ENCODE data around the gene DPP7.

The DPP7 gene

DNA sequence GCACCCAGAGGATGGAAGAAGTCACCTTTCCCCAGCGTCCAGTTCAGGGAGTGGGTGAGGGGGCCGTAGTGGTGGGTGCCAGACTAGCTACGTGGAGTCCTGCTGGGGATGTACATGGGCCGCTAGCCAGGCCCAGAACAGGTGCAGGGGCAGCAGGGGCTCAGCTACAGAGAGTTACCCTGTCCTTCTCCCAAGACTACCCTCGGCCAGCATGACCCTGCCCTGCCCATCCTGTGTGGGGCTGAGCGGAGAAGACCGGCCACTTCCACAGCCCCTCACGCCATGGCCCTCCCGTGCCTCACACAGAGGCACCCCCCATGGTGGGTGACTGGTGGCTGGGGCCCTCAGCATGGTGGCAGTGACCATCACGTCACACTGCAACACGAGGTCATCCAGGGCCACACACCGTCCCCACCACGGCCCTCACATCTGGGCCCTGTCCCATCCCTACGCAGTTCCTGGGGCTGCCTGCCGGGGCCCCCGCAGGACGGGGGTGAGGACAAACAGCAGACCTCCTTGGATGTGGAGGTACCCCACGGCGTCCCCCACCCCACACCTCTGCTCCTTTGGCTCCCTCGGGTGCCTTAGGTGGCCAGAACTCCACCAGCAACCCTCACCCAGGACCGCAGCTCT lies 977 bp upstream of the DPP7 start:
- Histone ChIP-seq H3K36me3 (ENCODE audit: control insufficient read depth in 4 of 4, insufficient read depth in 4 of 4, low read length in 3 of 4) (peaks cover 0 to 27% (median 17%) of the 10 kb centered on the region in 4 experiments), H3K27me3 (replicated peaks in 2 of 5; ENCODE audit: control insufficient read depth in 4 of 5, insufficient read depth in 5 of 5, low read length in 4 of 5) (no peaks in the 10 kb centered on the region), H3K27ac (ENCODE audit: insufficient read depth in 1 of 2, low read depth in 1 of 2, low read length in 2 of 2, poor library complexity in 1 of 2, severe bottlenecking in 2 of 2) (no peak overlapping the region), H3K4me1 (ENCODE audit: control extremely low read depth in 1 of 4, control insufficient read depth in 4 of 4, insufficient read depth in 4 of 4, low read length in 3 of 4) (peaks cover 0 to 13% (median 11%) of the 10 kb centered on the region in 4 experiments), H3K4me3 (ENCODE audit: control insufficient read depth in 1 of 7, extremely low read depth in 1 of 7, insufficient read depth in 4 of 7, low read depth in 2 of 7, low read length in 6 of 7) (peak overlapping the region in 3 of 7 experiments; percentile 55 to 67 (median 63)), H3K9me3 (ENCODE audit: control extremely low read depth in 1 of 5, control insufficient read depth in 4 of 5, insufficient read depth in 2 of 5, low read depth in 1 of 5, low read length in 4 of 5) (no peaks in the 10 kb centered on the region)
- no peak for DNase-seq
- ChIA-PET CTCF (interaction anchor here (0.8 to 1.4 kb wide), 6 partner anchors 8 to 120 kb away, joined by 3 to 5 read pairs (median 3); partner anchors contain the start of genes NPDC1 and RNF224), POLR2A (interaction anchor here (0.5 kb wide), 1 partner anchor 94 kb away, joined by 4 read pairs; no protein-coding TSS in a partner anchor)
- 89% methylated on average over 20 of the region's 21 CpGs for WGBS (ENCODE audit: insufficient coverage)

GRCh38 chr9:137114220-137114612 lies 317 bp downstream of the DPP7 start:
- WGBS (ENCODE audit: insufficient coverage): 0% methylated on average over 22 of the region's 45 CpGs
- H3K9me3 ChIP-seq (ENCODE audit: control extremely low read depth in 1 of 5, control insufficient read depth in 4 of 5, insufficient read depth in 2 of 5, low read depth in 1 of 5, low read length in 4 of 5): no peaks in the 10 kb centered on the region
- ChIA-PET CTCF (no interaction called here), POLR2A (no interaction called here)
- peaks cover 0 to 40% (median 24%) of the 10 kb centered on the region in 4 experiments for H3K36me3 ChIP-seq (ENCODE audit: control insufficient read depth in 4 of 4, insufficient read depth in 4 of 4, low read length in 3 of 4)
- no peaks in the 10 kb centered on the region for H3K27me3 ChIP-seq (replicated peaks in 2 of 5; ENCODE audit: control insufficient read depth in 4 of 5, insufficient read depth in 5 of 5, low read length in 4 of 5)
- H3K4me1 ChIP-seq (ENCODE audit: control extremely low read depth in 1 of 4, control insufficient read depth in 4 of 4, insufficient read depth in 4 of 4, low read length in 3 of 4): peaks cover 0 to 13% (median 11%) of the 10 kb centered on the region in 4 experiments
- DNase-seq: no peak
- peak overlapping the region; percentile 15 to 67 (median 55) for H3K4me3 ChIP-seq (ENCODE audit: control insufficient read depth in 1 of 7, extremely low read depth in 1 of 7, insufficient read depth in 4 of 7, low read depth in 2 of 7, low read length in 6 of 7)
- peak overlapping the region in 1 of 2 experiments; percentile 43 for H3K27ac ChIP-seq (ENCODE audit: insufficient read depth in 1 of 2, low read depth in 1 of 2, low read length in 2 of 2, poor library complexity in 1 of 2, severe bottlenecking in 2 of 2)

GRCh38 chr9:137113385-137114159 lies 961 bp downstream of the DPP7 start:
- peak in 2 of 3 donors; percentile 43 to 54 for DNase-seq
- peak overlapping the region in 1 of 7 experiments; percentile 55 for H3K4me3 ChIP-seq (ENCODE audit: control insufficient read depth in 1 of 7, extremely low read depth in 1 of 7, insufficient read depth in 4 of 7, low read depth in 2 of 7, low read length in 6 of 7)
- peaks cover 0 to 46% (median 27%) of the 10 kb centered on the region in 4 experiments for H3K36me3 ChIP-seq (ENCODE audit: control insufficient read depth in 4 of 4, insufficient read depth in 4 of 4, low read length in 3 of 4)
- no peak overlapping the region for H3K27ac ChIP-seq (ENCODE audit: insufficient read depth in 1 of 2, low read depth in 1 of 2, low read length in 2 of 2, poor library complexity in 1 of 2, severe bottlenecking in 2 of 2)
- ChIA-PET POLR2A (no interaction called here), CTCF (interaction anchor here (1.1 kb wide), 1 partner anchor 113 kb away, joined by 5 read pairs; the partner anchor contains the start of gene RNF224)
- 43% methylated on average over 34 of the region's 66 CpGs for WGBS (ENCODE audit: insufficient coverage)
- peaks cover 0 to 13% (median 11%) of the 10 kb centered on the region in 4 experiments for H3K4me1 ChIP-seq (ENCODE audit: control extremely low read depth in 1 of 4, control insufficient read depth in 4 of 4, insufficient read depth in 4 of 4, low read length in 3 of 4)
- no peaks in the 10 kb centered on the region for H3K9me3 ChIP-seq (ENCODE audit: control extremely low read depth in 1 of 5, control insufficient read depth in 4 of 5, insufficient read depth in 2 of 5, low read depth in 1 of 5, low read length in 4 of 5)
- H3K27me3 ChIP-seq (replicated peaks in 2 of 5; ENCODE audit: control insufficient read depth in 4 of 5, insufficient read depth in 5 of 5, low read length in 4 of 5): no peaks in the 10 kb centered on the region

GRCh38 chr9:137112564-137113384 lies 1.8 kb downstream of the DPP7 start:
- ChIA-PET POLR2A (interaction anchor here (1.3 kb wide), 1 partner anchor 22 kb away, joined by 3 read pairs; no protein-coding TSS in a partner anchor), CTCF (interaction anchor here (1.1 kb wide), 1 partner anchor 114 kb away, joined by 5 read pairs; the partner anchor contains the start of gene RNF224)
- no peak for DNase-seq
- Histone ChIP-seq H3K4me1 (ENCODE audit: control extremely low read depth in 1 of 4, control insufficient read depth in 4 of 4, insufficient read depth in 4 of 4, low read length in 3 of 4) (peaks cover 0 to 13% (median 11%) of the 10 kb centered on the region in 4 experiments), H3K9me3 (ENCODE audit: control extremely low read depth in 1 of 5, control insufficient read depth in 4 of 5, insufficient read depth in 2 of 5, low read depth in 1 of 5, low read length in 4 of 5) (no peaks in the 10 kb centered on the region), H3K27ac (ENCODE audit: insufficient read depth in 1 of 2, low read depth in 1 of 2, low read length in 2 of 2, poor library complexity in 1 of 2, severe bottlenecking in 2 of 2) (no peak overlapping the region), H3K27me3 (replicated peaks in 2 of 5; ENCODE audit: control insufficient read depth in 4 of 5, insufficient read depth in 5 of 5, low read length in 4 of 5) (no peaks in the 10 kb centered on the region), H3K36me3 (ENCODE audit: control insufficient read depth in 4 of 4, insufficient read depth in 4 of 4, low read length in 3 of 4) (peaks cover 0 to 54% (median 31%) of the 10 kb centered on the region in 4 experiments), H3K4me3 (ENCODE audit: control insufficient read depth in 1 of 7, extremely low read depth in 1 of 7, insufficient read depth in 4 of 7, low read depth in 2 of 7, low read length in 6 of 7) (peak overlapping the region in 1 of 7 experiments; percentile 55)
- 98% methylated on average over 33 of the region's 42 CpGs for WGBS (ENCODE audit: insufficient coverage)

DNA sequence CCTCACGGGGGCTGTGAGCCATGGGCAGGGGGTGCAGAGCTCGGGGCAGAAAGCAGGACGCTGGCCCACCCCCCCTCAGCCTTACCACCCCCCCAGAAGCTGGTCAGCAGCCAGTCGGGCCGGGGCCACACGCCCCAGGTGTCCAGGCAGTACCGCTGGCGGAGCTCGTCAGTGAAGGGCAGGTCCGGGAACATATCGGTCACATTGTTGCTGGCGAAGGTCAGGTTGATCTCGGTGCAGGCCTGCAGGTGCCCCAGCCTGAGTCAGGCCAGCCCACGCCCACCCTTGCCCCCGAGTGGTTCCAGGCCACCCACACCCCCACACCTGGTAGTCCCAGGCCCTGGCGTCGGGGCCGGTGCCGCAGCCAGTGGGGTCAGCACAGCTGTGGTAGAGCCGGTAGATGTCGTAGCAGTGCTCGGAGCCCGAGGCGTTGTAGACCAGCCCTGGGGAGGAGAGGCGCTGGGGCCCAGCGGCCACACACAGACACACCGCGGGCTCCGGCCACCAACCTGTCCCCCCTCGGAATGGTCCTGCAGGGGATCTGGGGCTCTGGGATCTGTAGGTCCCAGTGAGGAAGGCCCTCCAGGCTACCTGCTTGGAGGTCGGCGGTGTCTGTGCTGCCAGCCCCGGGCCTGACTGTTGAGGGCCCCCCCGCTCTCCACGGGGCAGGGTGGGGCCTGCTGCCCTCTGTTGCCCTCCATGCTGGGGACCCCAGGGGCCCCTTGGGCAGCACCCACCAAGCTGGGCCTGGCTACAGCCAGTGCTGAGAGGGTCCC lies 2.6 kb downstream of the DPP7 start:
- 93% methylated on average over 28 of the region's 35 CpGs for WGBS (ENCODE audit: insufficient coverage)
- Histone ChIP-seq H3K36me3 (ENCODE audit: control insufficient read depth in 4 of 4, insufficient read depth in 4 of 4, low read length in 3 of 4) (peaks cover 0 to 62% (median 35%) of the 10 kb centered on the region in 4 experiments), H3K4me1 (ENCODE audit: control extremely low read depth in 1 of 4, control insufficient read depth in 4 of 4, insufficient read depth in 4 of 4, low read length in 3 of 4) (peaks cover 0 to 13% (median 11%) of the 10 kb centered on the region in 4 experiments), H3K9me3 (ENCODE audit: control extremely low read depth in 1 of 5, control insufficient read depth in 4 of 5, insufficient read depth in 2 of 5, low read depth in 1 of 5, low read length in 4 of 5) (no peaks in the 10 kb centered on the region), H3K27me3 (replicated peaks in 2 of 5; ENCODE audit: control insufficient read depth in 4 of 5, insufficient read depth in 5 of 5, low read length in 4 of 5) (no peaks in the 10 kb centered on the region), H3K27ac (ENCODE audit: insufficient read depth in 1 of 2, low read depth in 1 of 2, low read length in 2 of 2, poor library complexity in 1 of 2, severe bottlenecking in 2 of 2) (no peak overlapping the region), H3K4me3 (ENCODE audit: control insufficient read depth in 1 of 7, extremely low read depth in 1 of 7, insufficient read depth in 4 of 7, low read depth in 2 of 7, low read length in 6 of 7) (no peak overlapping the region)
- ChIA-PET POLR2A (interaction anchor here (0.6 to 1.3 kb wide), 2 partner anchors 22 to 118 kb away, joined by 3 to 4 read pairs; no protein-coding TSS in a partner anchor), CTCF (interaction anchor here (1.4 kb wide), 1 partner anchor 93 kb away, joined by 3 read pairs; no protein-coding TSS in a partner anchor)
- no peak for DNase-seq

All from common myeloid progenitor, CD34-positive (primary cell).